Aorta (tissue), 5 donors: ENCODE measurements around the gene LSM7. TPM values are rescaled to one million over a fixed set of nuclear protein-coding genes. Genes with fewer than 3 reads are reported as not detected.

Experiments
- ATAC-seq: fragments of 200-7000 bp; cut with Tn5 transposase; one replicate; pipeline ENCODE4 v1.9.1; 2022; ENCODE audit warnings: moderate library complexity; ENCODE audit not compliant: low FRiP score
- DNase-seq, 2 donors: peaks; one replicate each; pipeline ENCODE4 v3.0.0-alpha.2; 2020
- H3K27ac ChIP-seq, 2 donors: one replicate each; pipeline ENCODE4 v1.5.1; 2013; ENCODE audit warnings: low read length in 2 of 2, mild to moderate bottlenecking in 2 of 2, moderate library complexity in 2 of 2, control low read depth in 1 of 2, inconsistent platforms in 1 of 2, low read depth in 1 of 2
- H3K27me3 ChIP-seq, 2 donors: one replicate each; pipeline ENCODE4 v1.6.1; 2013; ENCODE audit warnings: control low read depth in 1 of 2, low read length in 1 of 2, mild to moderate bottlenecking in 1 of 2, moderate library complexity in 1 of 2; ENCODE audit not compliant: insufficient read depth in 2 of 2, control insufficient read depth in 1 of 2
- H3K36me3 ChIP-seq, 2 donors: one replicate each; pipeline ENCODE4 v1.6.1; 2013; ENCODE audit warnings: control low read depth in 1 of 2, low read length in 1 of 2, mild to moderate bottlenecking in 1 of 2; ENCODE audit not compliant: insufficient read depth in 2 of 2, control insufficient read depth in 1 of 2
- H3K4me1 ChIP-seq, 2 donors: one replicate each; pipeline ENCODE4 v1.6.1; 2013; ENCODE audit warnings: low read length in 2 of 2, control low read depth in 1 of 2, mild to moderate bottlenecking in 1 of 2, moderate library complexity in 1 of 2; ENCODE audit not compliant: insufficient read depth in 2 of 2, control insufficient read depth in 1 of 2
- H3K4me3 ChIP-seq, 2 donors: one replicate each; pipeline ENCODE4 v1.5.1; 2013; ENCODE audit warnings: low read length in 2 of 2, control low read depth in 1 of 2, mild to moderate bottlenecking in 1 of 2
- H3K9me3 ChIP-seq: one replicate; pipeline ENCODE4 v1.6.1; 2013; ENCODE audit warnings: mild to moderate bottlenecking, low read length; ENCODE audit not compliant: control insufficient read depth
- WGBS, 2 donors: extraction: QIAGEN DNeasy Blood & Tissue Kit; methylation state at CpG; one replicate each; pipeline ENCODE4 v1.1.7; 2013; 5-methylcytosine and 5-hydroxymethylcytosine counted together
- intact Hi-C, 2 donors: fragments of 100-400 bp; cut with DNase I; formaldehyde crosslinking; loops; one replicate each; pipeline versions ENCODE4 v1.14.2 to v1.15.0; 2022
- polyA plus RNA-seq, 2 donors: library from polyadenylated mRNA; stranded (reverse); fragments of 200-250 nt; gene quantifications; one replicate each; pipeline ENCODE4 v1.2.3, GENCODE V29; 2013
- total RNA-seq, 2 donors: library from RNA; stranded (reverse); fragmentation: NEBNext Ultra II Directional; extraction: Animal tissue kit (Norgen Biotek cat#: 25700); gene quantifications; one replicate each; pipeline ENCODE4 v1.2.1, GENCODE V29; 2021
- donor health status: healthy with polysubstance abuse.
- donor health status: Bipolar disorder and iron deficiency.
- donor health status: DM: no; HTN: no; CAD: no.
- donor health status: DM: no; HTN: no; CAD: no.
- donor health status: DM: yes; HTN: yes; CAD: no.

The LSM7 gene
- total and polyA plus RNA-seq, 4 donors, result 43.7 to 155 (median 89.6) TPM

- Histone ChIP-seq H3K9me3 (no peaks in the 10 kb centered on the region), H3K36me3 (no peaks in the 10 kb centered on the region), H3K27me3 (no peaks in the 10 kb centered on the region), H3K4me1 (no peaks in the 10 kb centered on the region), H3K4me3 (no peak overlapping the region), H3K27ac (no peak overlapping the region)
- 61 to 62% methylated on average over 28 of the region's 28 CpGs for WGBS, 2 donors
- ATAC-seq, result no peak
- intact Hi-C loops, result no loop called here
- no peak for DNase-seq
Measured at GRCh38 chr19:2288818-2289713, 39.3 kb downstream of the LSM7 start.

GRCh38 chr19:2288338-2288817 lies 40.0 kb downstream of the LSM7 start:
- H3K27ac ChIP-seq, result no peak overlapping the region
- DNase-seq (peak in 1 of 2 donors; percentile 76), ATAC-seq (no peak)
- no peaks in the 10 kb centered on the region for H3K27me3 ChIP-seq
- H3K4me3 ChIP-seq, result no peak overlapping the region
- H3K36me3 ChIP-seq, result no peaks in the 10 kb centered on the region
- no peaks in the 10 kb centered on the region for H3K4me1 ChIP-seq
- 91% methylated on average over 17 of the region's 17 CpGs for WGBS, 2 donors
- H3K9me3 ChIP-seq, result no peaks in the 10 kb centered on the region
- intact Hi-C loops, result no loop called here

- Histone ChIP-seq H3K4me3 (no peak overlapping the region), H3K36me3 (no peaks in the 10 kb centered on the region), H3K27me3 (no peaks in the 10 kb centered on the region), H3K9me3 (no peaks in the 10 kb centered on the region), H3K4me1 (no peaks in the 10 kb centered on the region), H3K27ac (no peak overlapping the region)
- DNase-seq, result no peak
- WGBS, 2 donors, result 86 to 89% methylated on average over 13 of the region's 13 CpGs
- no peak for ATAC-seq
- intact Hi-C loops, result no loop called here
Measured at GRCh38 chr19:2287585-2288337, 40.6 kb downstream of the LSM7 start.

- no peak overlapping the region for H3K4me3 ChIP-seq
- no peak for ATAC-seq
- intact Hi-C loops, result no loop called here
- no peaks in the 10 kb centered on the region for H3K36me3 ChIP-seq
- whole genome bisulfite sequencing, 2 donors, result 85 to 87% methylated on average over 20 of the region's 20 CpGs
- H3K27me3 ChIP-seq, result no peaks in the 10 kb centered on the region
- H3K4me1 ChIP-seq, result no peaks in the 10 kb centered on the region
- H3K27ac ChIP-seq, result no peak overlapping the region
- DNase-seq, result no peak
- H3K9me3 ChIP-seq, result no peaks in the 10 kb centered on the region
Measured at GRCh38 chr19:2286402-2287140, 41.8 kb downstream of the LSM7 start.

- H3K9me3 ChIP-seq, result no peaks in the 10 kb centered on the region
- H3K27ac ChIP-seq, result no peak overlapping the region
- 95 to 97% methylated on average over 8 of the region's 8 CpGs for WGBS, 2 donors
- intact Hi-C loops, result no loop called here
- no peak for ATAC-seq
- H3K27me3 ChIP-seq, result no peaks in the 10 kb centered on the region
- H3K36me3 ChIP-seq, result no peaks in the 10 kb centered on the region
- DNase-seq, result no peak
- H3K4me3 ChIP-seq, result no peak overlapping the region
- H3K4me1 ChIP-seq, result no peaks in the 10 kb centered on the region
Measured at GRCh38 chr19:2283835-2284507, 44.4 kb downstream of the LSM7 start.

- DNase-seq (no peak), ATAC-seq (no peak)
- Histone ChIP-seq H3K4me1 (no peaks in the 10 kb centered on the region), H3K9me3 (no peaks in the 10 kb centered on the region), H3K4me3 (no peak overlapping the region), H3K27ac (no peak overlapping the region), H3K27me3 (no peaks in the 10 kb centered on the region), H3K36me3 (no peaks in the 10 kb centered on the region)
- intact Hi-C loops, result no loop called here
- 80 to 86% methylated on average over 11 of the region's 11 CpGs for WGBS, 2 donors
Measured at GRCh38 chr19:2282862-2283237, 45.5 kb downstream of the LSM7 start.

- Histone ChIP-seq H3K9me3 (no peaks in the 10 kb centered on the region), H3K27me3 (no peaks in the 10 kb centered on the region), H3K4me3 (no peak within 1 kb of the TSS), H3K36me3 (no peaks in the 10 kb centered on the region), H3K27ac (no peak within 1 kb of the TSS), H3K4me1 (no peaks in the 10 kb centered on the region)
- intact Hi-C loops, result no loop called here
- ATAC-seq (peak; percentile 56), DNase-seq (peak; percentile 89 to 90)
- 21 to 30% methylated on average over 38 to 41 of the region's 41 CpGs for WGBS, 2 donors
Measured at GRCh38 chr19:2282062-2282861, 46.1 kb downstream of the LSM7 start, which contains the start of gene PEAK3. TSS of gene PEAK3 (minus strand) at chr19:2282175. CDS start at chr19:2280931, 1,244 bp downstream.
